Ectodermal cell (in vitro differentiated cells): ENCODE data around the gene GDF9.

Source experiments
- H3K27ac ChIP-seq: 2 replicates; pipeline ENCODE4 v1.7.0; 2013; ENCODE audit warnings: mild to moderate bottlenecking, low read depth, low read length; ENCODE audit not compliant: insufficient read depth, poor library complexity, severe bottlenecking
- H3K27me3 ChIP-seq: 2 replicates; pipeline ENCODE4 v1.7.0; 2013; ENCODE audit warnings: mild to moderate bottlenecking, low read length; ENCODE audit not compliant: insufficient read depth, control insufficient read depth, poor library complexity, severe bottlenecking
- H3K36me3 ChIP-seq: one replicate; pipeline ENCODE4 v1.7.0; 2013; ENCODE audit warnings: low read length; ENCODE audit not compliant: control insufficient read depth, insufficient read depth
- H3K4me1 ChIP-seq: one replicate; pipeline ENCODE4 v1.7.0; 2013; ENCODE audit warnings: low read length; ENCODE audit not compliant: control insufficient read depth, insufficient read depth
- H3K4me3 ChIP-seq: 2 replicates; pipeline ENCODE4 v1.7.0; 2013; ENCODE audit warnings: low read depth, low read length, control low read depth; ENCODE audit not compliant: insufficient read depth
- H3K9me3 ChIP-seq: 2 replicates; pipeline ENCODE4 v1.7.0; 2013; ENCODE audit warnings: mild to moderate bottlenecking, low read length, moderate library complexity; ENCODE audit not compliant: control insufficient read depth
- WGBS, 2 experiments: methylation state at CpG; one replicate each; pipeline ENCODE4 v1.1.7; 2013; ENCODE audit warnings: missing lambda C conversion rate in 2 of 2; 5-methylcytosine and 5-hydroxymethylcytosine counted together

Gene GDF9

DNA sequence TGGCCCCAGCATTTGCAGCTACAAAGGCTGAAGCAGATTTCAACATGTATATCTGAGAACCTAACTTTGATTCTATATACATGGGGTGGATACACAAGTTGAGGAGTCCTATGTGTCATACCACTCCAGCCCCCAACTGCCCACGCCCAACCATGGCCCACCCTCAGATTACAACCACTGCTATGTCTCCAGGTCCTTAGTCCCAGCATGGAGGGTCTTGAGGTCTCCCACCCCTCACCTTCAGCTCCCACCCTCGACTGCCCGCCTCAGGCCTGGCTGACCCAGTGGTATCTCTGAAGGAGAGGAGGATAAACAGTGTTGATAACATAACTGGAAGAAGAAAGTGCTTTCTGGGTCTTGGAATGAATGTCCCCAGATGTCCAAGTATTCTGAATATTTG lies 44.9 kb downstream of the GDF9 start:
- Histone ChIP-seq H3K27ac (no peak overlapping the region), H3K4me1 (no peaks in the 10 kb centered on the region), H3K4me3 (no peak overlapping the region), H3K27me3 (peaks cover 85% of the 10 kb centered on the region), H3K9me3 (no peaks in the 10 kb centered on the region), H3K36me3 (no peaks in the 10 kb centered on the region)
- 86 to 90% methylated on average over 3 of the region's 3 CpGs for WGBS, 2 experiments

DNA sequence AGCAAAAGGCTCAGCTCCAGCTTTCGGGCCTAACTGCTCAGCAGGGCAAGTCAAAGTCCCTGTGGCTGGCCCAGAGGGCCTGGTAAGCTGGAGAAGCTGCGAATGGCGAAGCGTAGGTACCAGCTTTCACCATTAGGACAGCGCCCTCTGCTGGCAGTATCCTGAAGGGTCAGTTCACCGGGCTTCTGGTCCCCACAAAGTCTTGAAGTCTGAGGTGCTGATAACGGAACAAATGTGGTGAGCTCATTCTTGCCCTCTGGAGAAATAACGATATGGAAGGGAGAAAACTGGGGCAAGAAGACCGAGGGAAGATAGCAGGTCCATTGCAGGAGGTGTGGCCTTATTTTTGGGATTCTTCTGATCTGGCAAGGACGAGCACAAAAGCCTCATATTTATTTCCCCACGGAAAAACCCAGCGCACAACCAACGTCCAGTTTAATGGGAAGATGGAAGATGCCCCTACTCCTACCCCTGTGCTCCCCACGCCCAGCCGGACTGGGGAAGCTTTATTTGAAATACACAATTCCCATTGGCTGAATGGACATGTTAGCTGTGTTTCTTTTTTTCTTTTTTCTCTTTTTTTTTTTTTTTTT lies 46.0 kb downstream of the GDF9 start:
- WGBS, 2 experiments = 40 to 41% methylated on average over 15 of the region's 15 CpGs
- Histone ChIP-seq H3K36me3 (no peaks in the 10 kb centered on the region), H3K4me1 (no peaks in the 10 kb centered on the region), H3K4me3 (no peak overlapping the region), H3K27ac (no peak overlapping the region), H3K9me3 (no peaks in the 10 kb centered on the region), H3K27me3 (peaks cover 85% of the 10 kb centered on the region)

DNA sequence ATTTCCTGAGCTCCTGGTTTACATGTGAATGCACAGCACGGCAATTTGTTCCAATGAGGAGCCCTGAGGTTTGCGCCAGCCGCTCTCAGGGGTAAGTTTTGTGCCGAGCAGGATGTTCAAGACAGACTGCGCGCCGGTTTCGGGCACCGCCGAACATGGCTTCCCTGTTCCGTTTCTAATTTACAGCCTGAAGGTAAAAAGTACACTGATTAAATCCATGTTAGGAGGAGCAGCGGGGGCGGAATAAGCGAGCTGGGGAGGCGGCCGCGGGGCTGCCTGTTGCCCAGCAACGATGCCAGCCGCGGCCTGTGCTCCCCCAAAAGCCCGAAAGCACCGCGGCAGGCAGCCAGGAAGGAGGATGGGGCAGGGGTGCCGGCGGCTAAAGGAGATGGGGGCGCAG lies 46.8 kb downstream of the GDF9 start:
- no peaks in the 10 kb centered on the region for H3K9me3 ChIP-seq
- no peaks in the 10 kb centered on the region for H3K36me3 ChIP-seq
- H3K4me3 ChIP-seq = no peak overlapping the region
- WGBS, 2 experiments = 91 to 94% methylated on average over 26 of the region's 26 CpGs
- no peaks in the 10 kb centered on the region for H3K4me1 ChIP-seq
- H3K27me3 ChIP-seq = peaks cover 85% of the 10 kb centered on the region
- no peak overlapping the region for H3K27ac ChIP-seq

DNA sequence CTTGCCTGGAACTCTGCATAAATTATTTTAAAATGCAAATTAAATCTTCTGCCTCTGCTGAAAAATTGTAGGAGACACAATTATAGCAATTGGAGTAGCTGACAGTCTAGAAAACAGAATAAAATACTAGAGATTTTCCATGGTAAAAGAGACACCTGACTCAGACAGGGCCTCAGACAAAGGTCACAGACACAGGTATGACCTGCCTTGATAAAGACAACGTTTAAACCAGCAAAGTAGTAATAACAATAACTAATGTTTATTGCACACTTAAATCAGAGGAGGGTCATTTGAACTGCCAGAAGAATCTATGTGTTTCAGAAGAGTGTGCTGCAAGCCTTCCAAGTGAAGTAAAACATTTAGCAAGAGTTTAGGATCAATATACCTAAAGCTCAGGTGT lies 49.3 kb downstream of the GDF9 start:
- Histone ChIP-seq H3K27ac (no peak overlapping the region), H3K36me3 (no peaks in the 10 kb centered on the region), H3K4me1 (no peaks in the 10 kb centered on the region), H3K27me3 (peaks cover 85% of the 10 kb centered on the region), H3K9me3 (no peaks in the 10 kb centered on the region), H3K4me3 (no peak overlapping the region)
- WGBS, 2 experiments = 67% methylated on average over 1 of the region's 1 CpG; no CpG with 5 or more reads in 1 of the 2 experiments

DNA sequence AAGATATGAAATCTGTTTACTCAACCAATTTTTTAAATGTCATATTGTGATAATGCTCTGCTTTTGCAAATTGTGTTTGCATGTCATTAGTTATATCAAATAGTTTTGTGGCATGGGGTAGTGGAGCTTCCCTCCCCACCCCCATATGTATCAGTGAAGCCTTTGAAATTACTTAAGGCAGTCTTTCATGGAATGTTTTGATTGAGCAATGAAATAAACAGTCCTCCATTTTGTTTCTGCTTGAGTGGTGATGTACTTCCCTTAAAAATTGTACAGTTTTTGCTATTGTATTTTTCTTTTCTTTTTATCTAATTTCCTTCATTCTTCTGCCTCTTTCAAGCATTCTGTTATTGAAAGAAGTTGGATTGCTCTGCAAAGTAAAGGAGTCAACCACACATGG lies 49.7 kb downstream of the GDF9 start:
- H3K4me1 ChIP-seq = no peaks in the 10 kb centered on the region
- H3K4me3 ChIP-seq = no peak overlapping the region
- H3K27ac ChIP-seq = no peak overlapping the region
- no peaks in the 10 kb centered on the region for H3K9me3 ChIP-seq
- no peaks in the 10 kb centered on the region for H3K36me3 ChIP-seq
- peaks cover 85% of the 10 kb centered on the region for H3K27me3 ChIP-seq

DNA sequence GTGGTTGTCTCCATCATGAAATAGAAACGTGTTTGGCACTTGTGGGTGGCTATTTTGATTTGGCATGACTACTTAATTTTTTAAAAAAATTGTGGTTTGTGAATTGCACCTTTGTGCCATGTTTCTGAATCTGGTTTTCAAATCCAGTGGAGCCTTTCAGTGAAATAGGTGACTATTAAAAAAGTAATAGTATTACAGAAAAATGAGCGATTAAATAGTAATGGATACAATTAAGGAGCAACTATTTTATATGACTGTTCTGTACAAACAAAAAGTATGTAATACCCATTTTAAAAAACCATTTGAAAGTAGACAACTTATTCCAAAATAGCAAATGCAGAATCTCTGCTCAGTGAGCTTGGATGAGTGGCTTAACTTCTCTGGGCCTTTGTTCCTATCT lies 50.2 kb downstream of the GDF9 start:
- peaks cover 85% of the 10 kb centered on the region for H3K27me3 ChIP-seq
- H3K27ac ChIP-seq = no peak overlapping the region
- no peak overlapping the region for H3K4me3 ChIP-seq
- no peaks in the 10 kb centered on the region for H3K4me1 ChIP-seq
- 83 to 91% methylated on average over 1 to 2 of the region's 2 CpGs for WGBS, 2 experiments
- H3K9me3 ChIP-seq = no peaks in the 10 kb centered on the region
- no peaks in the 10 kb centered on the region for H3K36me3 ChIP-seq

DNA sequence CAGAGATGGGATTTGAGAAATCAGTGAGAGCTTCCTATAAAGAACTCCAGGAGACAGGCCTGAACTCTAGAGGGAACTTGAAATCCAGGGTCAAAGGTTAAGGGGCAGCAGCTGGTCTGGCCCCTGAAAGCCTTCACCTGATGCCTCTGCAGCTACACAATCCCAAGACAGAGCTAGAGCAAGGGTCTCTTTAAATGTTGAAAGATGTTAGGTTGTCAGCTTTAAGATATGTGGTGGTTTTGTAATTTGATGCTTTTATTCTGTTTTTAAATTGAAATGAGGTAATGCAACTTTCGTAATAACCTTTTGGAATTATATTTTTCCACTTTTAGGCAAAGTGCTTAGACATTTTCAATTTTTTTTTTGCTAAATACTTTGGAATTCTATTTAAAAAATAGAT lies 50.8 kb downstream of the GDF9 start:
- Histone ChIP-seq H3K4me3 (no peak overlapping the region), H3K27me3 (peaks cover 85% of the 10 kb centered on the region)
- no CpG with 5 or more reads among the region's 1 CpG for WGBS, 2 experiments

DNA sequence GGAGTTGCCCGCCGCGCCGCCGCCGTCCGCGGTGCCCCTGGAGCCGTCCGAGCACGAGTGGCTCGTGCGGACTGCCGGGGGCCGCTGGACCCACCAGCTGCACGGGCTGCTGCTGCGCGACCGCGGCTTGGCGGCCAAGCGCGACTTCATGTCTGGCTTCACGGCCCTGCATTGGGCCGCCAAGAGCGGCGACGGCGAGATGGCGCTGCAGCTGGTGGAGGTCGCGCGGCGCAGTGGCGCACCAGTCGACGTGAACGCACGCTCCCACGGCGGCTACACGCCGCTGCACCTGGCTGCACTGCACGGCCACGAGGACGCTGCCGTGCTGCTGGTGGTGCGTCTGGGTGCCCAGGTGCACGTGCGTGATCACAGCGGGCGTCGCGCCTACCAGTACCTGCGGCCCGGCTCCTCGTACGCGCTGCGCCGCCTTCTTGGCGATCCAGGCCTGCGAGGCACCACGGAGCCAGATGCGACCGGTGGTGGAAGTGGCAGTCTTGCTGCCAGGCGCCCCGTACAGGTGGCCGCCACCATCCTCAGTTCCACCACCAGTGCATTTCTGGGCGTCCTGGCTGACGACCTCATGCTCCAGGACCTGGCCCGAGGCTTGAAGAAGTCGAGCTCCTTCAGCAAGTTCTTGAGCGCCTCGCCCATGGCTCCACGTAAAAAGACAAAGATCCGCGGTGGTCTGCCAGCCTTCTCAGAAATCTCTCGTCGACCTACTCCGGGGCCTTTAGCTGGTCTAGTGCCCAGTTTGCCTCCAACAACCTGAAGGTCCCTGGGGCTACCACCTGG lies 51.6 kb downstream of the GDF9 start:
- no peak overlapping the region for H3K4me3 ChIP-seq

More for the DNA sequence above, 50.8 kb downstream of the GDF9 start:
- Histone ChIP-seq H3K36me3 (no peaks in the 10 kb centered on the region), H3K4me1 (no peaks in the 10 kb centered on the region), H3K27ac (no peak overlapping the region), H3K9me3 (no peaks in the 10 kb centered on the region)

DNA sequence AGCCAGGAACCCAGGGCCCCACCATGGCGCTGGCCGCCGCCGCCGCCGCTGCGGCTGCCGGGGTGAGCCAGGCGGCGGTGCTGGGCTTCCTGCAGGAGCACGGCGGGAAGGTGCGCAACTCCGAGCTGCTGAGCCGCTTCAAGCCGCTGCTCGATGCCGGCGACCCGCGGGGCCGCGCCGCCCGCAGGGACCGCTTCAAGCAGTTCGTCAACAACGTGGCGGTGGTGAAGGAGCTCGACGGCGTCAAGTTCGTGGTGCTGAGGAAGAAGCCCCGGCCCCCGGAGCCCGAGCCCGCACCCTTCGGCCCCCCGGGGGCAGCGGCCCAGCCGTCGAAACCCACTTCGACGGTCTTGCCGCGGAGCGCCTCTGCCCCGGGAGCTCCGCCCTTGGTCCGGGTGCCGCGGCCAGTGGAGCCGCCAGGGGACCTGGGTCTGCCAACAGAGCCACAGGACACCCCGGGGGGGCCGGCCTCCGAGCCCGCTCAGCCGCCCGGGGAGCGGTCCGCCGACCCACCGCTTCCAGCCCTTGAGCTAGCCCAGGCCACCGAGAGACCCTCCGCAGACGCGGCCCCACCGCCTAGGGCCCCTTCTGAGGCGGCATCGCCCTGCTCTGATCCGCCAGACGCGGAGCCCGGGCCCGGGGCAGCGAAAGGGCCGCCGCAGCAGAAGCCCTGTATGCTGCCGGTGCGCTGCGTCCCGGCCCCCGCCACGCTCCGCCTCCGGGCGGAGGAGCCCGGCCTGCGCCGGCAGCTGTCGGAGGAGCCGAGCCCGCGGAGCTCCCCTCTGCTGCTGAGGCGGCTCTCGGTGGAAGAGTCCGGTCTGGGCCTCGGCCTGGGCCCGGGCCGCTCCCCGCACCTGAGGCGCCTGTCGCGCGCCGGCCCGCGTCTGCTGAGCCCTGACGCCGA lies 52.4 kb downstream of the GDF9 start:
- peaks cover 86% of the 10 kb centered on the region for H3K27me3 ChIP-seq
- no peak overlapping the region for H3K27ac ChIP-seq
- no peak overlapping the region for H3K4me3 ChIP-seq
- H3K9me3 ChIP-seq = no peaks in the 10 kb centered on the region
- WGBS, 2 experiments = 3% methylated on average over 110 of the region's 110 CpGs
- no peaks in the 10 kb centered on the region for H3K36me3 ChIP-seq
- no peaks in the 10 kb centered on the region for H3K4me1 ChIP-seq

More for the DNA sequence above, 51.6 kb downstream of the GDF9 start:
- WGBS, 2 experiments = 65 to 66% methylated on average over 81 of the region's 81 CpGs
- Histone ChIP-seq H3K9me3 (no peaks in the 10 kb centered on the region), H3K27me3 (peaks cover 87% of the 10 kb centered on the region), H3K27ac (no peak overlapping the region), H3K36me3 (no peaks in the 10 kb centered on the region), H3K4me1 (no peaks in the 10 kb centered on the region)
